DMS114 treated with DMSO at 0.1 percent for 48 hours (cell line): ENCODE data around the gene KCNK15.
"Not testable (repeated sequence)": the region's sequence is repeated elsewhere in the genome, so short reads cannot be mapped to it uniquely, and the experiment has no call there.

ENCODE experiments used
- DNase-seq: peaks from one replicate; lab custom pipeline; 2025; ENCODE audit not compliant: unreplicated experiment; lab: John Stamatoyannopoulos, UW

The KCNK15 gene

DNA sequence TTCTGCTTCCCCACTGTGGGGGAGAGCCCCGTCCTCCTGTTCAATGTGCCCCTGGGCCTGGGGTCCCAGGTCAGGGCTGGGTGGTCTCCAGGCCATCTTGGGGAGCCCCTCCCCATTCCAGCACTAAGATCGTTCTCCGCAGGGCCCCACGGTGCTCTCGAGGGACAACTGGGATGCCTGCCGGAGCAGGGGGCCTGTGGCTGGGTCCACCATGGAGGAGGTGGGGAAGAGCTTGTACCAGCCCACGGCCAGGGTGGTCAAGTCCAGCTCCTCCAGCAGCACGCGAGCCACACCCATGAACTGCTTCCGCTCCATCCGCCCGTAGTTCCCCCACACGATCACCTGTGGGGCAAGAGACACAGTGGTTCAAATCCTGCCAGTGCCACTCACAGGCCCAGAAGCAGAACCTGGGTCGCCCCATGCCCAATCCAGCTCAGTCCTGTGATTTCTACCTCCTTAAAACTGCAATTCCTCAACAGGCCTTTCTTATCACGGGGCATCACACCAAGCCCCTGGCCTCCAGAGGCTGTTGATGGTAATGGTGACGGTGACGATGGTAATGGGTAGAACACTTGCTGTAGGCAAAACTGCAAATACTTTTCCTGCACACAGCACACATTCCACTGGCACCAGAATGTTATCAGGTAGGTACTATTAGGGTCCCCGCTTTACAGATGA, 10.5 kb downstream of the KCNK15 start:
- DNase-seq: no peak

GRCh38 chr20:44756956-44757355, 11.3 kb downstream of the KCNK15 start:
- no peak for DNase-seq

DNA sequence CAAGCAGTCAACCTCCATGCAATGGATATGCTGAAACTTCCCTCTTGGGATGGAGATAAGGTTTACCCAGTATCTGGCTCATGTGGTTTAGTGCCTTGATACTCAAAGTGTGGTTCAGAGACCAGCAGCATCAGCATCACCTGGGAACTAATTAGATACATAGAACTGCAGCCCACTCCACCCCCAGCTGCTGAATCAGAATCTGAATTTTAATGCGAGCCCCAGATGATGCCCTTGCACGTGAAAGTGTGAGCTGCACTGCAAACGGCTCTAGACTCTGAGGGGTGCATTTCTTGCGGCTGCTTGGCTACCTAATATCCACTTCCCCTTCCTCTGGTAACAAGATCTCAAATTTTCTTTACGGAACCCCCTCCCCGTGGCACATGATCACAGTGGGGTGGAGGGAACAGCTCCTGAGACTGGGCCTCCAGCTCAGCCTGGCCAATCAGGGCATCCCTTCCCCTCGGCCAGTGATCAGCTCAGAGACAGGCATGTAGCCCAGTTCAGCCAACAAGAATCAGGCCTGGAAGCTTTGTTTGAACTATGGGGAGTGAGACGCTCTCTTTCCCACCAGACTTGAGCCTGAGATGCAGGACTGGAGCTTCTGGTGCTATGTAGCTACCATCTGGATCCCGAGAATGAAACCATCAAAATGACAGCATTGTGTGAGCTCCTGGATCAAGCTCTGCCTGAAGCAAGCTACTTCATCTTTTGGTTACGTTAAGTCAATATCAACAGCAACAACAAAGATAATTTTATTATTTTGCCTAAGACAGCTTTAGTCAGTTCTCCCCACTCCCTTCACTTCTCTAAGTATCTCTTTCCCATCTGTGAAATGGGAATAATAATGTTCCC, 12.8 kb downstream of the KCNK15 start:
- DNase-seq: no peak

DNA sequence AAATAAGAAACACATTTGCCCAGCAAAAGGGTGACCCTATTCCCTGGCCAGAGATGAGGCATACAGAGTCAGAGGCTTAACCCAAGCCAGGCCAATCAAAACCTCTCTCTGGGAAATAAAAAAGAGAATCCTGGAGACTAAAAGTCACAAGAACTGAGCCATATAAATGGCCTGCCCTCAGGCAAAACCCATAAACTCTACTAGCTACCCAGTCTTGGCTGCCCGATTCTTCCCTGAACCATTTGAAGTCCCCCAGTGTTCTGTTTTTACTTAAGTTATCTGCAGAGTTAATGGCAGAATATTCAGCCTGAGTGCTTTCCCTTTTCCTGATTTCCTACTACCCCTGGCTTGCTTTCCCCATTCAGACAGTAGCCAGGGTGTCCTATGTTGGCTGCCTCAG, 13.9 kb downstream of the KCNK15 start:
- no peak for DNase-seq

GRCh38 chr20:44761423-44761822, 15.8 kb downstream of the KCNK15 start:
- no peak for DNase-seq

- no peak for DNase-seq
Measured at GRCh38 chr20:44762466-44763140, 16.9 kb downstream of the KCNK15 start.

DNA sequence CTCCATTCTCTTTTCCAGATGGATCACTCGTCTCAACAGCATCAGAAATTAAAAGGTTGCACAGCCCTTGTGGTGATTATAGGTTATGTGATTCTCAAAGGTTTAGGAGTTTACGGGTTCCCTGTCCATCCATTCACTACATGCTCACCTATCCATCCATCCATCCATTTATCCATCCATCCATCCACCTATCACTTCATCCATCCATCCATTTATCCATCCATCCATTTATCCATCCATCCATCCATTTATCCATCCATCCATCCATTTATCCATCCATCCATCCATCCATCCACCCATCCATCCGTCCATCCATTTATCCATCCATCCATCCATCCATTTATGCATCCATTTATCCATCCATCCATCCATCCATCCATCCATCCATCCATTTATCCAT, 18.1 kb downstream of the KCNK15 start:
- DNase-seq: not testable (repeated sequence)

DNA sequence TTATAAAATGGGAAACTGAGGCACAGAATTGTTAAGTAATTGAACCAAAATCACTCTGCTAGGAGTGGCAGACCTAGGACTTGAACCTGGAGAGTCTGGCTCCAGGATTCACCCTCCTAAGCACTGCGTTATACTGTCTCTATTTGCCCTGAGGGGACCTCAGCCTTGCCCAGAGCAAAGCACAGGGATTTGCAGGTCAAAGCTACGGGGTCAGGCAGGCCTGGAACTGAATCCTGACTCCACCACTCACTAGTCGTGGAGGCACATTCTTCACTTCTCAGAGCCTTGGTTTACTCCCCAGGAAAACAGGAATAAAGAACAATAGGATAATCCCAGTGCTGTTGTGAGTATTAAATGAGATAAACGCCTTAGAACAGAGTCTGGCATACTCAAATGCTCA, 19.4 kb downstream of the KCNK15 start:
- DNase-seq: no peak

- no peak for DNase-seq
Measured at GRCh38 chr20:44765701-44766347, 20.2 kb downstream of the KCNK15 start.

DNA sequence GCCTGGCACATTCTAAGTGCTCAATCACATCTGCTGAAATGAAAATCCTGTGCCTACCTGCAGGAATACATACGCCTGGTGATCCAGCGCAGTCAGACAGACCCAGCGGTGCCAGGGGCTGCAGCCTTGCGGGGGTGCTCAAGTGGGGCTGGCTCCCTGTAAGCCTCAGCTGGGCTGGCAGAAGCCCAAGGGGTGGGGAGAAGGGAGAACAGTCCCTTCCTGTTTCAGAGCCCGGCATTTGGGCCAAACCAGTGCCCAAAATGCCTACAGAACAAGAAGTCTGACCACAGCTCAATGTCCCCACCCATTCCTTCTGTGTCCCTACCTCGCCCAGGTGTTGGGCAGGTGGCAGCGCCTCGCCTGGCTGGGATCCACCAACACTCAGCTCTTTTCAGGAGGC, 22.6 kb downstream of the KCNK15 start:
- DNase-seq: no peak

- no peak for DNase-seq
Measured at GRCh38 chr20:44768854-44769480, 23.3 kb downstream of the KCNK15 start.

DNA sequence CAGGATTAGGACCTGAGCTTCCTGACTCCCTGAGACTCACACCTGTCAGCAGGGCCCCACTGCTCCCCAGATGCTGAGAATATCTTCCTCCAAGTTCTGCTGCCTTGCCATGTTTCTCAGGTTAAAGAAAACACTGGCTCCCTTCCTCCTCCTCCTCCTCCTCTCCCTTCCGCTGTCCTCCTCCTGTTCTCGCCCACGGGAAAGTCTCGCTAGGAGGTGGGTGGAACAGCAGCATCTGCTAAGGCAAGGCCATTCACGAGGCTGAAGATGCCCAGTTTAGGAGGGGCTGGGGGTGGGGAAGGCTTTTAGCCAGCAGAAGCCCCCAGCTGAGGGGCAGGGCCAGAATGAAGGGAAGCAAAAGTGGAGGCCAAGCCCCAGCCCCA, 23.8 kb downstream of the KCNK15 start:
- no peak for DNase-seq

DNA sequence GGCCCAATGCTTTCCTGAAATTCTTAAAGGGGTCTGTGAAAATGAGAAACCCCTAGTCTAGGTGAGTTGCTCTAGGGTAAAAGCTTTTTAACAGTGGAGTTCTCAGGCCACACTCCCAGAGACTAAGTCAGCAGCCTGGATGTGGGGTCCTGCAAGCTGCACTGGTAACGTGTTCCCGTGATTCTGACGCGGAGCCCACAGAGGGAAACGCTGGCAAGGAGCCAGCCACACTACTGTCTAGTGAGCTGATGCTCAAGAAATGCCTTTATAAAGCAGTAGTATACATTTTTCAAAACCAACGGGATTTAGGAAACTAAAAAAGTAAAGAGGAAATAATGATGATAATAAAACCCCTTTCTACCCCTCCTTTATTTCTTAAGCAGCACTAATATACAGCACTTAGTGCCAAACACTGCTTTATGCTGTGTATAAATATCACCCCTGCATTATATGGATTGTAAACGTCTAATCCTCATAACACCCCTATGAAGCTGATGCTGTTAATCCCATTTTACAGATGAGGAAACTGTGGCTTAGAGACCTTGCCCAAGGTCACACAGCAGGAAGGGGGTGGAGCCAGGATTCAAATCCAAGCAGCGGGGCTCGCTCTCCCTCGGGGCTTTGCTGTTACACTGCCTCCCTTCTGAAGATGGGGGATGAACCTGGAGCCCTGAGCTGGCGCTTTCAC, 25.0 kb downstream of the KCNK15 start:
- no peak for DNase-seq

GRCh38 chr20:44771172-44771535, 25.5 kb downstream of the KCNK15 start:
- no peak for DNase-seq

DNA sequence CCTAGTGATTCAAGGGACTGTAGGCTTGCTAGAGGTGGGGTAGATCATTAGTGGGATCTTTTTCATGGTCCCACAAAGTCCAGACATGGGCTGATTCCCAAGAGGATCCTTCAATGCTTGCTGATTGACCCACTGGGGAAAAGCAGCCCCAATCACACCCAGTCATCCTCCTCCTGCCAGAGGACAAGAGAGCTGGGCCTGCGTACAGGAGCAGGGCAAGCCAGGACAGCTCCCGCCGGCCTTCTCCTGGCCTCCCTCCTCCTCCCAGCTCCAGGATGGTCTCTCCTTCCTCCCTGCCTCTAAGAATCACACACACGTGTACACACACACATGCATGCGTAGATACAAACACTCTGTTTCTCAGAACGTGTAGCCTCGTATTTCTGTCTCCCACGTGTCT, 27.0 kb downstream of the KCNK15 start:
- DNase-seq: no peak

- DNase-seq: no peak
Measured at GRCh38 chr20:44773070-44773829, 27.6 kb downstream of the KCNK15 start.

- DNase-seq: no peak
Measured at GRCh38 chr20:44776980-44777379, 31.3 kb downstream of the KCNK15 start.

GRCh38 chr20:44780226-44780625, 34.6 kb downstream of the KCNK15 start:
- no peak for DNase-seq

- DNase-seq: no peak
Measured at GRCh38 chr20:44781118-44781517, 35.5 kb downstream of the KCNK15 start.

DNA sequence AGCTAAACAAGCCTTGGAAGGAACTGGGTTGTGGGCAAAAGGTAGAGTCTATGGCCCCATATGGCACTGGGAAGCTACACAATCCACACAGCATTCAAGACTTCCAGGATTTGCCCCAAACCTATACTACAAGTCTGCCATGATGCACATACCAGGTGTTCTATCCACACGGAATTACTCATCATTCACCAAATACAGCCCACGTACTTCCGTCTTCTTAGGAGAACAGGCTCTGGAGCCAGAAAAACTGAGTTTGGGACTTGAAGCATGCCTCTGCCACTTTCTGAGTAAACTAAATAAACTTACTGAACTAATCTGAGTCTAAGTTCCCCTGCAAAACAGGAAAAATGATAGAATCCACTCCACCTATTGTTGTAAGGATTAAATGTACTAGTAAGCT, 36.1 kb downstream of the KCNK15 start:
- DNase-seq: no peak
